H9 (cell line): Measurements from ENCODE around the gene GPR153. TPM values are rescaled to one million over a fixed set of nuclear protein-coding genes. Genes with fewer than 3 reads are reported as not detected.
A peak's percentile ranks its signal among the peaks of the same experiment; 100 is the strongest.

Experiments used
- DNase-seq: peaks from one replicate; pipeline ENCODE4 v3.0.0-alpha.2; 2017
- H2AFZ ChIP-seq: one replicate; pipeline ENCODE4 v1.6.1; 2013; ENCODE audit warnings: mild to moderate bottlenecking, low read length, control low read depth, moderate library complexity
- H2AK5ac ChIP-seq: 2 replicates; pipeline ENCODE4 v1.6.1; 2013; ENCODE audit warnings: low read length, control low read depth, mixed read lengths; ENCODE audit not compliant: insufficient read length
- H2BK120ac ChIP-seq: one replicate; pipeline ENCODE4 v1.6.1; 2013; ENCODE audit warnings: low read depth, mild to moderate bottlenecking, low read length, control low read depth, inconsistent platforms; ENCODE audit not compliant: poor library complexity, severe bottlenecking
- H2BK12ac ChIP-seq: 2 replicates; pipeline ENCODE4 v1.6.1; 2013; ENCODE audit warnings: low read length, control low read depth, mixed read lengths, low read depth; ENCODE audit not compliant: insufficient read length
- H2BK15ac ChIP-seq: 2 replicates; pipeline ENCODE4 v1.6.1; 2013; ENCODE audit warnings: low read depth, low read length, control low read depth
- H2BK20ac ChIP-seq: one replicate; pipeline ENCODE4 v1.6.1; 2013; ENCODE audit warnings: low read depth, mild to moderate bottlenecking, low read length, control low read depth, inconsistent platforms; ENCODE audit not compliant: poor library complexity, severe bottlenecking
- H2BK5ac ChIP-seq: 2 replicates; pipeline ENCODE4 v1.6.1; 2013; ENCODE audit warnings: low read length, control low read depth, mixed read lengths; ENCODE audit not compliant: insufficient read length
- H3K14ac ChIP-seq: 2 replicates; pipeline ENCODE4 v1.6.1; 2013; ENCODE audit warnings: low read length, control low read depth; ENCODE audit not compliant: insufficient read depth
- H3K18ac ChIP-seq: 2 replicates; pipeline ENCODE4 v1.6.1; 2013; ENCODE audit warnings: low read depth, mild to moderate bottlenecking, mixed read lengths, low read length, control low read depth; ENCODE audit not compliant: insufficient read length
- H3K23ac ChIP-seq: 2 replicates; pipeline ENCODE4 v1.6.1; 2013; ENCODE audit warnings: low read length, control low read depth, mixed read lengths, low read depth; ENCODE audit not compliant: insufficient read length
- H3K23me2 ChIP-seq: 2 replicates; pipeline ENCODE4 v1.6.1; 2013; ENCODE audit warnings: low read depth, mild to moderate bottlenecking, mixed read lengths, low read length, control low read depth; ENCODE audit not compliant: insufficient read length, poor library complexity, severe bottlenecking
- H3K27ac ChIP-seq: 2 replicates; pipeline ENCODE4 v1.5.1; 2013; ENCODE audit warnings: low read length, control low read depth, mixed read lengths, low read depth; ENCODE audit not compliant: insufficient read length
- H3K27me3 ChIP-seq: 2 replicates; pipeline ENCODE4 v1.6.1; 2013; ENCODE audit warnings: low read length, control low read depth, inconsistent platforms; ENCODE audit not compliant: insufficient read depth
- H3K4ac ChIP-seq: 2 replicates; pipeline ENCODE4 v1.6.1; 2013; ENCODE audit warnings: low read depth, mild to moderate bottlenecking, control low read depth, inconsistent platforms, low read length, moderate library complexity
- H3K4me1 ChIP-seq: 2 replicates; pipeline ENCODE4 v1.6.1; 2013; ENCODE audit warnings: low read length, control low read depth, inconsistent platforms; ENCODE audit not compliant: insufficient read depth
- H3K4me2 ChIP-seq: 2 replicates; pipeline ENCODE4 v1.6.1; 2013; ENCODE audit warnings: low read length, control low read depth, mixed read lengths; ENCODE audit not compliant: insufficient read length, insufficient read depth
- H3K56ac ChIP-seq: 2 replicates; pipeline ENCODE4 v1.6.1; 2013; ENCODE audit warnings: low read depth, mild to moderate bottlenecking, mixed read lengths, low read length, control low read depth; ENCODE audit not compliant: insufficient read length
- H3K79me1 ChIP-seq: 2 replicates; pipeline ENCODE4 v1.6.1; 2013; ENCODE audit warnings: low read depth, mild to moderate bottlenecking, moderate library complexity, low read length, control low read depth, inconsistent platforms; ENCODE audit not compliant: insufficient read depth, poor library complexity, severe bottlenecking
- H3K79me2 ChIP-seq: 2 replicates; pipeline ENCODE4 v1.6.1; 2013; ENCODE audit warnings: low read length, control low read depth, inconsistent platforms; ENCODE audit not compliant: insufficient read depth
- H3K9ac ChIP-seq: 2 replicates; pipeline ENCODE4 v1.6.1; 2013; ENCODE audit warnings: low read length, control low read depth, mixed read lengths; ENCODE audit not compliant: insufficient read length; ENCODE audit errors: extremely low read depth
- H3K9me3 ChIP-seq: one replicate; pipeline ENCODE4 v1.6.1; 2013; ENCODE audit warnings: low read depth, low read length, inconsistent platforms; ENCODE audit not compliant: control insufficient read depth
- H3T11ph ChIP-seq: one replicate; pipeline ENCODE4 v1.6.1; 2013; ENCODE audit warnings: mild to moderate bottlenecking, low read length, control low read depth, inconsistent platforms
- H4K20me1 ChIP-seq: one replicate; pipeline ENCODE4 v1.6.1; 2013; ENCODE audit not compliant: control insufficient read depth, insufficient read length, insufficient read depth
- H4K5ac ChIP-seq: 2 replicates; pipeline ENCODE4 v1.6.1; 2013; ENCODE audit warnings: low read depth, mild to moderate bottlenecking, mixed read lengths, low read length, control low read depth; ENCODE audit not compliant: insufficient read length
- H4K8ac ChIP-seq: replicated peaks from 2 replicates; pipeline ENCODE4 v1.6.1; 2013; ENCODE audit warnings: low read length, control low read depth, mixed read lengths, low read depth; ENCODE audit not compliant: insufficient read length
- H4K91ac ChIP-seq: 2 replicates; pipeline ENCODE4 v1.6.1; 2013; ENCODE audit warnings: low read depth, mild to moderate bottlenecking, moderate library complexity, mixed read lengths, low read length, control low read depth; ENCODE audit not compliant: insufficient read length
- H3K27ac Mint-ChIP-seq, 3 experiments: 2 replicates in 2 of 3; 3 replicates in 1 of 3; pipeline ENCODE4 v1.8.0; 2020 to 2021; ENCODE audit warnings: mixed read lengths in 3 of 3, mild to moderate bottlenecking in 1 of 3, moderate library complexity in 1 of 3
- H3K27me3 Mint-ChIP-seq: 2 replicates; pipeline ENCODE4 v1.8.0; 2021; ENCODE audit warnings: low read depth, mild to moderate bottlenecking, moderate library complexity, mixed read lengths
- H3K36me3 Mint-ChIP-seq, 3 experiments: 2 replicates in 2 of 3; 3 replicates in 1 of 3; pipeline ENCODE4 v1.8.0; 2020 to 2021; ENCODE audit warnings: low read depth in 3 of 3, mixed read lengths in 3 of 3; ENCODE audit not compliant: insufficient read depth in 1 of 3
- H3K4me1 Mint-ChIP-seq, 2 experiments: 2 replicates each; pipeline ENCODE4 v1.8.0; 2020; ENCODE audit warnings: mixed read lengths in 2 of 2
- H3K4me3 Mint-ChIP-seq, 2 experiments: 2 replicates in 1 of 2; 3 replicates in 1 of 2; pipeline ENCODE4 v1.8.0; 2020 to 2021; ENCODE audit warnings: mild to moderate bottlenecking in 2 of 2, mixed read lengths in 2 of 2, moderate library complexity in 1 of 2
- H3K9me3 Mint-ChIP-seq, 2 experiments: 2 replicates in 1 of 2; 3 replicates in 1 of 2; pipeline ENCODE4 v1.8.0; 2020; ENCODE audit warnings: mild to moderate bottlenecking in 2 of 2, mixed read lengths in 2 of 2, moderate library complexity in 1 of 2
- WGBS: extraction: QIAGEN DNeasy Blood & Tissue Kit; methylation state at CpG from one replicate; pipeline ENCODE4 v1.1.7; 2013; ENCODE audit warnings: missing lambda C conversion rate, low lambda C conversion rate, mixed read lengths; ENCODE audit not compliant: insufficient read length; ENCODE audit errors: extremely low coverage; 5-methylcytosine and 5-hydroxymethylcytosine counted together
- total RNA-seq: library from RNA; stranded (reverse); gene quantifications from 2 replicates; pipeline ENCODE4 v1.2.1, GENCODE V29; 2021
- TF ChIP-seq, protein P1 (sequence below): fragments of 200-600 bp; sonication (generic); conservative IDR thresholded peaks from 3 replicates; pipeline ENCODE4 v1.8.0; 2021; ENCODE audit warnings: antibody characterized with exemption, mild to moderate bottlenecking

GPR153 gene
- total RNA-seq, 1 experiment from 2014 or later, result 8.9 TPM

DNA sequence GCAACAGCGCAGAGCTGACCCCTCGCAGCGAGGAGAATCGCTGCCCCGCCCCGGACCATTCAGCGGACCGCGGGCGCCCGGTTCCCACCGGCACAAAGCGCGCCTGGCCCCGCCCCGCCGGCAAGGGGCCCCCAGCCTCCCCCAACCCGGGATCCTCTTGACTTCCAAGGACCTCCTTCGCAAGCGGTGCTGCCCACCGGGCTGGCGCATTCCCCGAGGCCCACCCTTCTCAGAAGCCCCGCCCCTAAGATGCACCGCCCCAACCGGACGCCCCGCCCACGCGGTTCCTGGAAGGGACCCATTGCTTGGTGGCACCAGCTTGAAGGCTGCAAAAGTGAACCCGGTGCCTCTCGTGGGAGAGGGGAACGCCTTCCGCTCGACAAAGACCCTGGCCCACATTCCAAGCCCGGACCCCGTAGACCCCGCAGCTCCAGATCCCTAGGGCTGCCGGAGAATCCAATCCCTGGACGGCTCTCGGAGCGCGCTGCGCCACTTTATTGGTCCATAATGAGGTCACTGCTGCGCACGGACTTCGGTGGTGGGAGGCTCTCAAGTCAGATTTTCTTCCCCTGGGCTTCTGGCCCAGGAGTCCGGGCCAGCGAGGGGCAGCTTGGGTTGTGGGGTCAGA, 14.9 kb downstream of the GPR153 start:
- Histone ChIP-seq H3K14ac (no peak overlapping the region), H2AK5ac (no peak overlapping the region), H3K23me2 (peaks cover 28% of the 10 kb centered on the region), H2BK15ac (no peak overlapping the region), H4K8ac (no peak overlapping the region), H3K9ac (no peak overlapping the region), H3K56ac (no peak overlapping the region), H3K4me2 (peak overlapping the region; percentile 48), H2BK12ac (no peak overlapping the region), H3K18ac (no peak overlapping the region), H3K27ac (no peak overlapping the region), H2BK120ac (no peak overlapping the region), H3K27me3 (peaks cover 16% of the 10 kb centered on the region; the same call in 1 of the 2 replicates), H2BK5ac (no peak overlapping the region), H3K4me1 (peaks cover 2% of the 10 kb centered on the region; the same call in 1 of the 2 replicates), H3K79me2 (no peaks in the 10 kb centered on the region), H2BK20ac (no peak overlapping the region), H4K5ac (no peak overlapping the region), H3T11ph (no peak overlapping the region), H4K91ac (no peak overlapping the region), H3K79me1 (no peaks in the 10 kb centered on the region), H4K20me1 (no peaks in the 10 kb centered on the region), H3K4ac (no peak overlapping the region), H3K23ac (no peak overlapping the region), H2AFZ (no peak overlapping the region), H3K9me3 (no peaks in the 10 kb centered on the region)
- Mint-ChIP-seq H3K27me3 (peaks cover 45% of the 10 kb centered on the region), H3K9me3 (no peaks in the 10 kb centered on the region), H3K4me1 (peaks cover 34 to 35% of the 10 kb centered on the region in 2 experiments), H3K36me3 (no peaks in the 10 kb centered on the region), H3K27ac (peak overlapping the region in 2 of 3 experiments; percentile 39 to 76; a peak in 2 of 7 replicates), H3K4me3 (peak overlapping the region; percentile 78 to 83)
- no CpG with 5 or more reads among the region's 49 CpGs for WGBS
- DNase-seq, result peak; percentile 94
- TF ChIP-seq, protein P1, sequence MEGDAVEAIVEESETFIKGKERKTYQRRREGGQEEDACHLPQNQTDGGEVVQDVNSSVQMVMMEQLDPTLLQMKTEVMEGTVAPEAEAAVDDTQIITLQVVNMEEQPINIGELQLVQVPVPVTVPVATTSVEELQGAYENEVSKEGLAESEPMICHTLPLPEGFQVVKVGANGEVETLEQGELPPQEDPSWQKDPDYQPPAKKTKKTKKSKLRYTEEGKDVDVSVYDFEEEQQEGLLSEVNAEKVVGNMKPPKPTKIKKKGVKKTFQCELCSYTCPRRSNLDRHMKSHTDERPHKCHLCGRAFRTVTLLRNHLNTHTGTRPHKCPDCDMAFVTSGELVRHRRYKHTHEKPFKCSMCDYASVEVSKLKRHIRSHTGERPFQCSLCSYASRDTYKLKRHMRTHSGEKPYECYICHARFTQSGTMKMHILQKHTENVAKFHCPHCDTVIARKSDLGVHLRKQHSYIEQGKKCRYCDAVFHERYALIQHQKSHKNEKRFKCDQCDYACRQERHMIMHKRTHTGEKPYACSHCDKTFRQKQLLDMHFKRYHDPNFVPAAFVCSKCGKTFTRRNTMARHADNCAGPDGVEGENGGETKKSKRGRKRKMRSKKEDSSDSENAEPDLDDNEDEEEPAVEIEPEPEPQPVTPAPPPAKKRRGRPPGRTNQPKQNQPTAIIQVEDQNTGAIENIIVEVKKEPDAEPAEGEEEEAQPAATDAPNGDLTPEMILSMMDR, result no peak
